ENCODE measurements around the gene ALDH18A1. TPM values are rescaled to one million over a fixed set of nuclear protein-coding genes. Genes with fewer than 3 reads are reported as not detected.

Gene ALDH18A1
- total and polyA plus RNA-seq, 4 donors, result 10.0 to 35.0 (median 25.2) TPM

DNA sequence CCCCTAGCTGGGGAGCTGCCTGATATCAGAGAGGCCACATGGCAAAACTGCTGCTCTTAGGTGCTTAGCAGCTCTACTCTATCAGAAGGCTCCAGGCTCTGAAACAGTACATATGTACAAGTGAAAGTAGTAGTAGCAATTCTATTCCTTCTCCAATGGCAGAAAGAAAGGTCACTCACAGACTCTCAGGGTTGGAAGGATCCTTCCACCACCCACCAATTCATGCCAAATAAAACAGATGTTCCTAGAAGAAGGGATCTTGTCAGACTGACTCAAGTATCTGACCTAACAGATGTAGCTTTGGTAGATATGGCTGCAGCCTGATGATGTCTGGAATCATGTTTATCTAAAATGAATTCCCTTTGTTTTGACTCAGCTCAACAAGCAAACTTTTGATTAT lies 8.0 kb upstream of the ALDH18A1 start:
- peak; percentile 47 for DNase-seq (ENCODE audit: low spot score)
- TF ChIP-seq, protein P1, sequence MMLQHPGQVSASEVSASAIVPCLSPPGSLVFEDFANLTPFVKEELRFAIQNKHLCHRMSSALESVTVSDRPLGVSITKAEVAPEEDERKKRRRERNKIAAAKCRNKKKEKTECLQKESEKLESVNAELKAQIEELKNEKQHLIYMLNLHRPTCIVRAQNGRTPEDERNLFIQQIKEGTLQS (IDR thresholded peaks at IDR 0.05), result no peak
- TF ChIP-seq NR2F2 (IDR thresholded peaks at IDR 0.05) (no peak), HNF4G (IDR thresholded peaks at IDR 0.05) (no peak), FOXA1 (IDR thresholded peaks at IDR 0.05) (no peak), TAF1 (conservative IDR thresholded peaks at IDR 0.05) (no peak), GABPA (IDR thresholded peaks at IDR 0.05 in 1 of 2, conservative IDR thresholded peaks at IDR 0.05 in 1 of 2) (no peak)
- TF ChIP-seq, protein P2, sequence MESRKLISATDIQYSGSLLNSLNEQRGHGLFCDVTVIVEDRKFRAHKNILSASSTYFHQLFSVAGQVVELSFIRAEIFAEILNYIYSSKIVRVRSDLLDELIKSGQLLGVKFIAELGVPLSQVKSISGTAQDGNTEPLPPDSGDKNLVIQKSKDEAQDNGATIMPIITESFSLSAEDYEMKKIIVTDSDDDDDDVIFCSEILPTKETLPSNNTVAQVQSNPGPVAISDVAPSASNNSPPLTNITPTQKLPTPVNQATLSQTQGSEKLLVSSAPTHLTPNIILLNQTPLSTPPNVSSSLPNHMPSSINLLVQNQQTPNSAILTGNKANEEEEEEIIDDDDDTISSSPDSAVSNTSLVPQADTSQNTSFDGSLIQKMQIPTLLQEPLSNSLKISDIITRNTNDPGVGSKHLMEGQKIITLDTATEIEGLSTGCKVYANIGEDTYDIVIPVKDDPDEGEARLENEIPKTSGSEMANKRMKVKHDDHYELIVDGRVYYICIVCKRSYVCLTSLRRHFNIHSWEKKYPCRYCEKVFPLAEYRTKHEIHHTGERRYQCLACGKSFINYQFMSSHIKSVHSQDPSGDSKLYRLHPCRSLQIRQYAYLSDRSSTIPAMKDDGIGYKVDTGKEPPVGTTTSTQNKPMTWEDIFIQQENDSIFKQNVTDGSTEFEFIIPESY (IDR thresholded peaks at IDR 0.05), result no peak
- Histone ChIP-seq H3K36me3 (ENCODE audit: control insufficient read depth in 4 of 4, insufficient read depth in 3 of 4, low read depth in 1 of 4, low read length in 3 of 4) (peaks cover 0 to 8% (median 2%) of the 10 kb centered on the region in 4 donors), H3K9ac (ENCODE audit: low read depth in 1 of 2, low read length in 2 of 2) (no peak overlapping the region), H3K4me1 (ENCODE audit: control insufficient read depth in 4 of 4, insufficient read depth in 4 of 4, low read length in 3 of 4) (peaks cover 2 to 20% (median 10%) of the 10 kb centered on the region in 4 donors), H3K9me3 (ENCODE audit: control insufficient read depth in 4 of 4, low read length in 3 of 4) (no peaks in the 10 kb centered on the region), H3K4me3 (ENCODE audit: low read depth in 1 of 3, low read length in 3 of 3) (no peak overlapping the region), H3K27ac (ENCODE audit: low read depth in 1 of 2, low read length in 2 of 2) (no peak overlapping the region), H3K27me3 (ENCODE audit: control insufficient read depth in 4 of 4, insufficient read depth in 4 of 4, low read length in 3 of 4) (no peaks in the 10 kb centered on the region)

DNA sequence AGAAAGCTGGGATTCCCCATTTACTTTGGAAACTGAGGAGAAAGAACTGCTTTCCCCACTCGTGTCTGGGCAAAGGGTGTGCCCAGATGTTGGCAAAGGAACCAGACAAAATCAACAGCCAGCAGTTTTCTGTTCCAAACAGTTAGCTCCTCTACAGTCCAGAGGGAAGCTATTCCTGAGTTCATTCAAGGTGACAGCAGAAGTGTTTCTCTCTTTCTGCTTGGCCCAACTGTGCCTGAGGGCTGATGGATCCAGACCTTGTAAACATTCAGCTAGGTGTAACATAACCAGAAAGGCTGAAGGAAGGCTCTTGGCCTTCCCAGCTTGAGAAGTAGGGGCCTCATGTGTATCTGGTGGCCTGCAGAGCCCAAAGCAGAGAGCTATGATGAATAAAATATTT lies 7.0 kb upstream of the ALDH18A1 start:
- Histone ChIP-seq H3K4me1 (ENCODE audit: control insufficient read depth in 4 of 4, insufficient read depth in 4 of 4, low read length in 3 of 4) (peaks cover 2 to 20% (median 10%) of the 10 kb centered on the region in 4 donors), H3K27ac (ENCODE audit: low read depth in 1 of 2, low read length in 2 of 2) (no peak overlapping the region), H3K9me3 (ENCODE audit: control insufficient read depth in 4 of 4, low read length in 3 of 4) (no peaks in the 10 kb centered on the region), H3K9ac (ENCODE audit: low read depth in 1 of 2, low read length in 2 of 2) (no peak overlapping the region), H3K27me3 (ENCODE audit: control insufficient read depth in 4 of 4, insufficient read depth in 4 of 4, low read length in 3 of 4) (no peaks in the 10 kb centered on the region), H3K4me3 (ENCODE audit: low read depth in 1 of 3, low read length in 3 of 3) (no peak overlapping the region), H3K36me3 (ENCODE audit: control insufficient read depth in 4 of 4, insufficient read depth in 3 of 4, low read depth in 1 of 4, low read length in 3 of 4) (peaks cover 0 to 4% (median 1%) of the 10 kb centered on the region in 4 donors)
- no peak for DNase-seq (ENCODE audit: low spot score)
- 12% methylated on average over 1 of the region's 1 CpG for WGBS
- TF ChIP-seq, protein P3, sequence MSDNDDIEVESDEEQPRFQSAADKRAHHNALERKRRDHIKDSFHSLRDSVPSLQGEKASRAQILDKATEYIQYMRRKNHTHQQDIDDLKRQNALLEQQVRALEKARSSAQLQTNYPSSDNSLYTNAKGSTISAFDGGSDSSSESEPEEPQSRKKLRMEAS (IDR thresholded peaks at IDR 0.05), result no peak
- TF ChIP-seq, protein P4, sequence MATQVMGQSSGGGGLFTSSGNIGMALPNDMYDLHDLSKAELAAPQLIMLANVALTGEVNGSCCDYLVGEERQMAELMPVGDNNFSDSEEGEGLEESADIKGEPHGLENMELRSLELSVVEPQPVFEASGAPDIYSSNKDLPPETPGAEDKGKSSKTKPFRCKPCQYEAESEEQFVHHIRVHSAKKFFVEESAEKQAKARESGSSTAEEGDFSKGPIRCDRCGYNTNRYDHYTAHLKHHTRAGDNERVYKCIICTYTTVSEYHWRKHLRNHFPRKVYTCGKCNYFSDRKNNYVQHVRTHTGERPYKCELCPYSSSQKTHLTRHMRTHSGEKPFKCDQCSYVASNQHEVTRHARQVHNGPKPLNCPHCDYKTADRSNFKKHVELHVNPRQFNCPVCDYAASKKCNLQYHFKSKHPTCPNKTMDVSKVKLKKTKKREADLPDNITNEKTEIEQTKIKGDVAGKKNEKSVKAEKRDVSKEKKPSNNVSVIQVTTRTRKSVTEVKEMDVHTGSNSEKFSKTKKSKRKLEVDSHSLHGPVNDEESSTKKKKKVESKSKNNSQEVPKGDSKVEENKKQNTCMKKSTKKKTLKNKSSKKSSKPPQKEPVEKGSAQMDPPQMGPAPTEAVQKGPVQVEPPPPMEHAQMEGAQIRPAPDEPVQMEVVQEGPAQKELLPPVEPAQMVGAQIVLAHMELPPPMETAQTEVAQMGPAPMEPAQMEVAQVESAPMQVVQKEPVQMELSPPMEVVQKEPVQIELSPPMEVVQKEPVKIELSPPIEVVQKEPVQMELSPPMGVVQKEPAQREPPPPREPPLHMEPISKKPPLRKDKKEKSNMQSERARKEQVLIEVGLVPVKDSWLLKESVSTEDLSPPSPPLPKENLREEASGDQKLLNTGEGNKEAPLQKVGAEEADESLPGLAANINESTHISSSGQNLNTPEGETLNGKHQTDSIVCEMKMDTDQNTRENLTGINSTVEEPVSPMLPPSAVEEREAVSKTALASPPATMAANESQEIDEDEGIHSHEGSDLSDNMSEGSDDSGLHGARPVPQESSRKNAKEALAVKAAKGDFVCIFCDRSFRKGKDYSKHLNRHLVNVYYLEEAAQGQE (IDR thresholded peaks at IDR 0.05), result no peak
- peak in 1 of 2 donors; percentile 36 for TF ChIP-seq RXRA (IDR thresholded peaks at IDR 0.05)

DNA sequence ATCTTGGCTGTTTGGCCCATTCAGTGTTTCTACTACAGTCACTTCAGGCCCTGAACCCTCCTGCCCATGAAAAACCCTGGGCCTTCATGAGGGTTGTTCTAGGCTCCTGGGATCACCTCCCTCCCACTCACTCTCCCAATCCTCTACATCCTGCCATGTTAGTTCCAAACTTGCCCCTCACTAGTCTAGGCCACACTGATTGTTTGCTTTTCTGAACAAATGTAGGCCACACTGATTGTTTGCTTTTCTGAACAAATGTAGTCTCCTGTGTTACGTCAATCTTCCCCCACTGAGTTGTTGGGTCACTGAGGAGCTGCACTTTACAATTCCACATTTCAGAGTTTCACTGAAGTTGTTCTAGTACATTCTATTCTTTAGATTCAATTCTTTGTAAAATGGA lies 5.3 kb upstream of the ALDH18A1 start:
- TF ChIP-seq, protein P1 (IDR thresholded peaks at IDR 0.05), result no peak
- TF ChIP-seq FOXA1 (IDR thresholded peaks at IDR 0.05), result no peak
- TF ChIP-seq TAF1 (conservative IDR thresholded peaks at IDR 0.05), result no peak
- no peak for TF ChIP-seq EGR1 (IDR thresholded peaks at IDR 0.05; ENCODE audit: low read depth in 2 of 2)
- peak; percentile 43 for TF ChIP-seq YY1 (IDR thresholded peaks at IDR 0.05)
- TF ChIP-seq RAD21 (IDR thresholded peaks at IDR 0.05), result no peak
- no peak for TF ChIP-seq FOXA2 (IDR thresholded peaks at IDR 0.05)
- TF ChIP-seq HNF4G (IDR thresholded peaks at IDR 0.05), result no peak
- TF ChIP-seq, protein P4 (IDR thresholded peaks at IDR 0.05), result no peak
- no peak for TF ChIP-seq GABPA (IDR thresholded peaks at IDR 0.05 in 1 of 2, conservative IDR thresholded peaks at IDR 0.05 in 1 of 2)
- TF ChIP-seq SP1 (IDR thresholded peaks at IDR 0.05), result peak; percentile 29
- peak in 1 of 2 donors; percentile 22 for TF ChIP-seq RXRA (IDR thresholded peaks at IDR 0.05)
- no peak for TF ChIP-seq NR2F2 (IDR thresholded peaks at IDR 0.05)
- TF ChIP-seq, protein P3 (IDR thresholded peaks at IDR 0.05), result no peak
- peak in 1 of 2 donors; percentile 32 for TF ChIP-seq HNF4A (conservative IDR thresholded peaks at IDR 0.05)
- no peak overlapping the region for H3K9ac ChIP-seq (ENCODE audit: low read depth in 1 of 2, low read length in 2 of 2)
- H3K36me3 ChIP-seq (ENCODE audit: control insufficient read depth in 4 of 4, insufficient read depth in 3 of 4, low read depth in 1 of 4, low read length in 3 of 4), result peaks cover 0 to 2% (median 0%) of the 10 kb centered on the region in 4 donors
- H3K27ac ChIP-seq (ENCODE audit: low read depth in 1 of 2, low read length in 2 of 2), result peak overlapping the region in 1 of 2 donors; percentile 21
- H3K4me3 ChIP-seq (ENCODE audit: low read depth in 1 of 3, low read length in 3 of 3), result no peak overlapping the region
- no peaks in the 10 kb centered on the region for H3K9me3 ChIP-seq (ENCODE audit: control insufficient read depth in 4 of 4, low read length in 3 of 4)
- WGBS, result 40% methylated on average over 1 of the region's 1 CpG
- DNase-seq (ENCODE audit: low spot score), result no peak
- H3K4me1 ChIP-seq (ENCODE audit: control insufficient read depth in 4 of 4, insufficient read depth in 4 of 4, low read length in 3 of 4), result peaks cover 2 to 25% (median 12%) of the 10 kb centered on the region in 4 donors
- H3K27me3 ChIP-seq (ENCODE audit: control insufficient read depth in 4 of 4, insufficient read depth in 4 of 4, low read length in 3 of 4), result no peaks in the 10 kb centered on the region

Measured in liver (tissue), 9 donors.